Osteoblast (primary cell): ENCODE results near the gene RTKN2. TPM values are rescaled to one million over a fixed set of nuclear protein-coding genes. Genes with fewer than 3 reads are reported as not detected.

ENCODE experiments used
- DNase-seq: peaks from one replicate; pipeline ENCODE4 v3.0.0; 2011; ENCODE audit warnings: low spot score, mixed read lengths; ENCODE audit not compliant: insufficient read length; ENCODE audit errors: missing footprints
- H2AFZ ChIP-seq: 2 replicates; pipeline ENCODE4 v1.6.0; 2011; ENCODE audit warnings: mild to moderate bottlenecking, low read length
- H3K27ac ChIP-seq: 2 replicates; pipeline ENCODE4 v1.5.1; 2011; ENCODE audit warnings: mild to moderate bottlenecking, low read depth, low read length, moderate library complexity
- H3K27me3 ChIP-seq: 2 replicates; pipeline ENCODE4 v1.6.0; 2012; ENCODE audit warnings: mild to moderate bottlenecking, control low read depth, inconsistent platforms, low read length, moderate library complexity; ENCODE audit not compliant: insufficient read depth
- H3K36me3 ChIP-seq: 2 replicates; pipeline ENCODE4 v1.5.1; 2011; ENCODE audit warnings: mild to moderate bottlenecking, low read length, control low read depth, moderate library complexity; ENCODE audit not compliant: insufficient read depth
- H3K4me1 ChIP-seq: 2 replicates; pipeline ENCODE4 v1.5.1; 2011; ENCODE audit warnings: mild to moderate bottlenecking, low read length, control low read depth, moderate library complexity; ENCODE audit not compliant: insufficient read depth
- H3K4me2 ChIP-seq: 2 replicates; pipeline ENCODE4 v1.6.0; 2011; ENCODE audit warnings: mild to moderate bottlenecking, low read length; ENCODE audit not compliant: insufficient read depth
- H3K4me3 ChIP-seq: fragments of 200-600 bp; sonication (generic); 3 replicates; pipeline ENCODE4 v1.5.1; 2012; ENCODE audit warnings: mild to moderate bottlenecking, low read length, inconsistent platforms; ENCODE audit not compliant: insufficient read depth
- H3K79me2 ChIP-seq: 2 replicates; pipeline ENCODE4 v1.6.0; 2012; ENCODE audit warnings: mild to moderate bottlenecking, low read length, control low read depth, inconsistent platforms; ENCODE audit not compliant: insufficient read depth
- H3K9me3 ChIP-seq: 2 replicates; pipeline ENCODE4 v1.5.1; 2011; ENCODE audit warnings: low read depth, low read length, control low read depth
- H4K20me1 ChIP-seq: 2 replicates; pipeline ENCODE4 v1.6.0; 2012; ENCODE audit warnings: mild to moderate bottlenecking, low read length, control low read depth; ENCODE audit not compliant: insufficient read depth
- CTCF ChIP-seq: IDR thresholded peaks from 2 replicates; pipeline ENCODE4 v1.5.1; 2011; ENCODE audit warnings: mild to moderate bottlenecking, low read depth, low read length, moderate library complexity; ENCODE audit errors: extremely low read depth
- total RNA-seq: library from RNA; depleted of rRNA; stranded (reverse); fragments of >200 nt; gene quantifications from 2 replicates; pipeline ENCODE4 v1.2.3, GENCODE V29; 2012

The RTKN2 gene
- total RNA-seq, 1 donor = 8.0 TPM

GRCh38 chr10:62172465-62172864, 96.2 kb downstream of the RTKN2 start:
- no peaks in the 10 kb centered on the region for H3K27me3 ChIP-seq
- no peak overlapping the region for H2AFZ ChIP-seq
- no peaks in the 10 kb centered on the region for H3K36me3 ChIP-seq
- no peak overlapping the region for H3K4me2 ChIP-seq
- H3K27ac ChIP-seq = no peak overlapping the region
- H4K20me1 ChIP-seq = no peaks in the 10 kb centered on the region
- no peak overlapping the region for H3K4me3 ChIP-seq
- no peak for TF ChIP-seq CTCF
- no peaks in the 10 kb centered on the region for H3K4me1 ChIP-seq
- no peaks in the 10 kb centered on the region for H3K79me2 ChIP-seq
- DNase-seq = no peak
- no peaks in the 10 kb centered on the region for H3K9me3 ChIP-seq

GRCh38 chr10:62171791-62172190, 96.9 kb downstream of the RTKN2 start:
- no peak for DNase-seq

GRCh38 chr10:62170732-62171131, 97.9 kb downstream of the RTKN2 start:
- no peaks in the 10 kb centered on the region for H3K27me3 ChIP-seq
- no peak for DNase-seq
- no peak overlapping the region for H3K27ac ChIP-seq
- H3K4me3 ChIP-seq = no peak overlapping the region
- TF ChIP-seq CTCF = no peak
- no peak overlapping the region for H3K4me2 ChIP-seq
- no peaks in the 10 kb centered on the region for H3K9me3 ChIP-seq
- peaks cover 15% of the 10 kb centered on the region for H3K4me1 ChIP-seq
- H4K20me1 ChIP-seq = no peaks in the 10 kb centered on the region
- no peak overlapping the region for H2AFZ ChIP-seq
- no peaks in the 10 kb centered on the region for H3K79me2 ChIP-seq
- no peaks in the 10 kb centered on the region for H3K36me3 ChIP-seq

More at GRCh38 chr10:62171791-62172190, 96.9 kb downstream of the RTKN2 start:
- no peaks in the 10 kb centered on the region for H4K20me1 ChIP-seq
- no peaks in the 10 kb centered on the region for H3K27me3 ChIP-seq
- no peak overlapping the region for H3K4me2 ChIP-seq
- no peaks in the 10 kb centered on the region for H3K9me3 ChIP-seq
- H3K27ac ChIP-seq = no peak overlapping the region
- no peaks in the 10 kb centered on the region for H3K36me3 ChIP-seq
- peaks cover 6% of the 10 kb centered on the region for H3K4me1 ChIP-seq
- no peak overlapping the region for H3K4me3 ChIP-seq
- H3K79me2 ChIP-seq = no peaks in the 10 kb centered on the region
- no peak for TF ChIP-seq CTCF
- no peak overlapping the region for H2AFZ ChIP-seq

- Histone ChIP-seq H4K20me1 (no peaks in the 10 kb centered on the region), H2AFZ (peak overlapping the region; percentile 75), H3K4me2 (peak overlapping the region; percentile 59), H3K4me1 (peaks cover 20% of the 10 kb centered on the region), H3K27me3 (no peaks in the 10 kb centered on the region), H3K27ac (peak overlapping the region; percentile 69), H3K9me3 (no peaks in the 10 kb centered on the region), H3K36me3 (no peaks in the 10 kb centered on the region), H3K4me3 (peak overlapping the region; percentile 4), H3K79me2 (no peaks in the 10 kb centered on the region)
- peak; percentile 88 for DNase-seq
- no peak for TF ChIP-seq CTCF
Observed at GRCh38 chr10:62166331-62167131, 102.1 kb downstream of the RTKN2 start.
